NB4 (cell line): ENCODE data around the gene BCL3.
A peak's percentile ranks its signal among the peaks of the same experiment; 100 is the strongest.

Experiments used
- DNase-seq: peaks from one replicate; pipeline ENCODE4 v3.0.0; 2010; ENCODE audit warnings: low read depth
- H3K4me3 ChIP-seq: one replicate; pipeline ENCODE4 v1.5.1; 2011; ENCODE audit warnings: mild to moderate bottlenecking, low read depth, low read length, moderate library complexity
- MYC ChIP-seq: IDR thresholded peaks from 2 replicates; pipeline ENCODE4 v1.6.1; 2011; ENCODE audit warnings: low read depth, low read length
- POLR2A ChIP-seq: IDR thresholded peaks from 2 replicates; pipeline ENCODE4 v1.6.1; 2011; ENCODE audit warnings: mild to moderate bottlenecking; ENCODE audit not compliant: insufficient read length; ENCODE audit errors: extremely low read depth
- TF ChIP-seq, protein P1 (sequence below): IDR thresholded peaks from one replicate; pipeline ENCODE4 v1.5.1; 2012; ENCODE audit warnings: low read depth, low read length
- TF ChIP-seq, protein P2 (sequence below): IDR thresholded peaks from 2 replicates; pipeline ENCODE4 v1.6.1; 2011; ENCODE audit warnings: low read depth, low read length

BCL3 gene, protein sequence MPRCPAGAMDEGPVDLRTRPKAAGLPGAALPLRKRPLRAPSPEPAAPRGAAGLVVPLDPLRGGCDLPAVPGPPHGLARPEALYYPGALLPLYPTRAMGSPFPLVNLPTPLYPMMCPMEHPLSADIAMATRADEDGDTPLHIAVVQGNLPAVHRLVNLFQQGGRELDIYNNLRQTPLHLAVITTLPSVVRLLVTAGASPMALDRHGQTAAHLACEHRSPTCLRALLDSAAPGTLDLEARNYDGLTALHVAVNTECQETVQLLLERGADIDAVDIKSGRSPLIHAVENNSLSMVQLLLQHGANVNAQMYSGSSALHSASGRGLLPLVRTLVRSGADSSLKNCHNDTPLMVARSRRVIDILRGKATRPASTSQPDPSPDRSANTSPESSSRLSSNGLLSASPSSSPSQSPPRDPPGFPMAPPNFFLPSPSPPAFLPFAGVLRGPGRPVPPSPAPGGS

DNA sequence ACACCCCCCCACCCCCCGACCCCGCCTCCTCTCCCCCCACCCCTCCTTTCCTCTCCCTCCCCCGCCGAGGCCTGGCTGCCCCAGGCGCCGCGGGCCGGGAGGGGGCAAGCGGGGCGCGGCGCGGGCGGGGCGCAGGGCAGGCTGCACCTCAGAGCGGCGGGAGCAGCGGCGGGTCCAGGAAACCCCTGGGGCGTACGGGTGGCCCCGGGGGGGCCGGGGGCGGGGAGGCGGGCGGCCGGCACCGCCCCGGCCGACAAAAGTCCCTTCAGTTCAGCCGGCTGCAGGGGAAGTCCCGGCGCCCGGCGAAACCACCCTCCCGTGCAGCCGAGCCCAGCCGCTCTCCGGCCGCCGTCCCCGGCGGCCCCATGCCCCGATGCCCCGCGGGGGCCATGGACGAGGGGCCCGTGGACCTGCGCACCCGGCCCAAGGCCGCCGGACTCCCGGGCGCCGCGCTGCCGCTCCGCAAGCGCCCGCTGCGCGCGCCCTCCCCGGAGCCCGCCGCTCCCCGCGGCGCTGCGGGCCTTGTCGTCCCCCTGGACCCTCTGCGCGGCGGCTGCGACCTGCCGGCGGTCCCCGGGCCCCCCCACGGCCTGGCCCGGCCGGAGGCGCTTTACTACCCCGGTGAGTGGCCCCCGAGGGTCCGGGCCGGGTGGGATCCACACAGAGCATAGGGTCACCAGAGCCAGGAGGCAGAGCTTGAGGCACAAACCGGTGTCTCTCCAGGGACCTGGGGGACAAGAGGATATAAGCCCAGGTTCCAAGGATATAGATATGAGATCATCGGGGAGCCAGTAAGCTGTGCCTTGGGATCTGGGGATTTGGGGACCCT lies at the start of gene BCL3:
Gene BCL3, plus strand, starts transcription at position 283 of the 829 bp plus-strand sequence. Its CDS starts 83 bp downstream, at position 366.
- TF ChIP-seq MYC, result no peak
- TF ChIP-seq POLR2A, result no peak
- TF ChIP-seq, protein P1, sequence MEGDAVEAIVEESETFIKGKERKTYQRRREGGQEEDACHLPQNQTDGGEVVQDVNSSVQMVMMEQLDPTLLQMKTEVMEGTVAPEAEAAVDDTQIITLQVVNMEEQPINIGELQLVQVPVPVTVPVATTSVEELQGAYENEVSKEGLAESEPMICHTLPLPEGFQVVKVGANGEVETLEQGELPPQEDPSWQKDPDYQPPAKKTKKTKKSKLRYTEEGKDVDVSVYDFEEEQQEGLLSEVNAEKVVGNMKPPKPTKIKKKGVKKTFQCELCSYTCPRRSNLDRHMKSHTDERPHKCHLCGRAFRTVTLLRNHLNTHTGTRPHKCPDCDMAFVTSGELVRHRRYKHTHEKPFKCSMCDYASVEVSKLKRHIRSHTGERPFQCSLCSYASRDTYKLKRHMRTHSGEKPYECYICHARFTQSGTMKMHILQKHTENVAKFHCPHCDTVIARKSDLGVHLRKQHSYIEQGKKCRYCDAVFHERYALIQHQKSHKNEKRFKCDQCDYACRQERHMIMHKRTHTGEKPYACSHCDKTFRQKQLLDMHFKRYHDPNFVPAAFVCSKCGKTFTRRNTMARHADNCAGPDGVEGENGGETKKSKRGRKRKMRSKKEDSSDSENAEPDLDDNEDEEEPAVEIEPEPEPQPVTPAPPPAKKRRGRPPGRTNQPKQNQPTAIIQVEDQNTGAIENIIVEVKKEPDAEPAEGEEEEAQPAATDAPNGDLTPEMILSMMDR, result no peak
- TF ChIP-seq, protein P2, sequence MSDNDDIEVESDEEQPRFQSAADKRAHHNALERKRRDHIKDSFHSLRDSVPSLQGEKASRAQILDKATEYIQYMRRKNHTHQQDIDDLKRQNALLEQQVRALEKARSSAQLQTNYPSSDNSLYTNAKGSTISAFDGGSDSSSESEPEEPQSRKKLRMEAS, result no peak
- DNase-seq, result peak; percentile 62
- peak within 1 kb of the TSS; percentile 53 for H3K4me3 ChIP-seq

DNA sequence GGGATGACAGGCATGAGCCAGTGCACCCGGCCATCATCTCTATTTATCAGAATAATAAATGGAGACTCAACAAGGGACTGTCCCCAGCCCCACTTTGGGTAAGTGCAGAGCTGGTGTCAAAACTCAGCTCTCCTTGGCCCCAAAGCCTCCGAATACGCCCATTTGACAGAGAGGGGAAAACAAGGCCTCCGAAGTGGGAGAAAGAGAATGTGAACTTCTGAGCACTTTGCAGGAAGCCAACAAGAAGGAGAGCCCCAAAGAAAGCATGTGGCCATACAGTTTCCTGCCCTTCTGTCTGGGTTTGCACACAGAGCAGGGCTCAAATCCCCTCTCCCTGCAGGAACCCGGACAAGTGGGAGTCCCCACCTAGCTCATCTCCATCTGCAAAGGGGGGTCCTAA lies 48.0 kb upstream of the BCL3 start:
- no peak overlapping the region for H3K4me3 ChIP-seq

DNA sequence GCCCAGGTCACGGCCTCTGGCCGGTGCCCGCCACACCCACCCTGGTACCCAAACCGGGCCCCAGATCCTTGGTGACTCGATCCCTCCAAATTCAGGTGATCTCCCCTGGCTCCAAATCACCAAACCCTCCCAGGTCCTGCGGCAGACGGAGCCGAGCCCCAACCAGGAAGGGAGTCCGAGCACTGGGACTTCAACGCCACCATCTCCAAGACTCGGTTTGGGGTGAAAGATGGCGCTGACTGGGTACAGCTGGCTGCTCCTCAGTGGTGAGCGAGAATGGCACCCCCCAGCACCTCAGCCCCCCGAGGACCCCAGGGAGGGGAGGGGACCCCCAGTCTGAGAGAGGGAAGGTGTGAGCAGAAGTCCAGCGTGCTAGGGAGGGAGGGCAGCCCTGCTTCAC lies 47.3 kb upstream of the BCL3 start:
- TF ChIP-seq MYC (no peak), POLR2A (no peak)
- TF ChIP-seq, protein P1, result no peak
- TF ChIP-seq, protein P2, result no peak
- no peak for DNase-seq
- H3K4me3 ChIP-seq, result no peak overlapping the region

More for the DNA sequence above, 48.0 kb upstream of the BCL3 start:
- DNase-seq, result no peak
- TF ChIP-seq, protein P1, result no peak
- no peak for TF ChIP-seq MYC
- TF ChIP-seq, protein P2, result no peak
- no peak for TF ChIP-seq POLR2A

DNA sequence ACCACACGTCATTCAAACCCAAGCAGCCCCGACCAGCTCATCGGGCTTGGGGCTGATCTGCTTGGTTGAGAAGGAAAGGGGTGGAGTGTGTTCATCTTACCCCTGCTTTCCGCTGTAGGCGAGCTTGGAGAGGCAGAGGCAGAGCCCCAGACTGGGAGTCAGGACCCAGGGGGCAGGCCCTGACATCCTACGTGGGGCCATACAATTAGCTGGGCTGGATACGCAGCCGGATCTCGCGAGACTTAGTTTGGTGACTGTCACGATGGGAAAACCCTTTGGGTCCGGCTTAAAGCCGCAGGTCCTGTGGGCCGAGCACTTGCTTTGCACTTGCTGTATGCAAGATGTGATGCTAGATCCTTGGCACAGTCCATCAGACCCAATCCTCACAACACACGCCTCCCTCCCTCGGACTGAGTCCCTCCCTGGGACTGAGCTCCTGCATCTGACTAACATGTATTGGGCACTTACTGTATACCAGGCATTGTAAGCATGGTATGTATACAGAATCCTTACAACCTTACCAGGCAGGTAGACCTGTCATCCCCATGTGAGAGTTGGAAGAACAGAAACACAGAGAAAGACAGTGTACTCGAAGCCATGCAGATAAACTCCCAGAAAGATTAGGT lies 45.8 kb upstream of the BCL3 start:
- no peak for TF ChIP-seq MYC
- TF ChIP-seq, protein P1, result no peak
- TF ChIP-seq, protein P2, result no peak
- no peak for TF ChIP-seq POLR2A
- H3K4me3 ChIP-seq, result no peak overlapping the region
- DNase-seq, result no peak

DNA sequence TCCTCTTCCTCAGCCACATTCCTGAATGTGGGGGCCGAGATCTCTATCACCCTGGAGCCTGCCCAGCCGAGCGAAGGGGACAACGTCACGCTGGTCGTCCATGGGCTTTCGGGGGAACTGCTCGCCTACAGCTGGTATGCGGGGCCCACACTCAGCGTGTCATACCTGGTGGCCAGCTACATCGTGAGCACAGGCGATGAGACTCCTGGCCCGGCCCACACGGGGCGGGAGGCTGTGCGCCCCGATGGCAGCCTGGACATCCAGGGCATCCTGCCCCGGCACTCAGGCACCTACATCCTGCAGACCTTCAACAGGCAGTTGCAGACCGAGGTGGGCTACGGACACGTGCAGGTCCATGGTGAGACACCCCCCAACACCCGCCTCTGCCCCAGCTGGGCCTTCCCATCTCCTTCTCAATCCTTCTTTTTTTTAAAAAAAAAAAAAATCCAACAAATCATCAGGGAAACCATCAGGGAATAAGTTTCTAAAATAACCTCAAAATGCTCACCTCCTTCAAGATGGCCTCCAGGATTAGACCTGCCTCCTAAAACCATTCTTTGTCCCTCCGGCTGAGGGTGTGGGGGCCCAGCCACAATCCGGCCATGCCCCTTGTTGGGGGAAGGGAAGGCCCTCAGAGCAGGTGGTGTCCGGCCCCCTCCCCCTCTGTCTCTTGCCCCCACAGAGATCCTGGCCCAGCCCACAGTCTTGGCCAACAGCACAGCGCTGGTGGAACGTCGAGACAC lies 45.0 kb upstream of the BCL3 start:
- TF ChIP-seq, protein P1, result no peak
- no peak for TF ChIP-seq MYC
- TF ChIP-seq, protein P2, result no peak
- TF ChIP-seq POLR2A, result no peak
- no peak for DNase-seq

More for the DNA sequence above, 45.0 kb upstream of the BCL3 start:
- H3K4me3 ChIP-seq, result no peak overlapping the region
